HEK293 (cell line): Measurements from ENCODE around the gene PLCL1.
"Not testable (repeated sequence)": the region's sequence is repeated elsewhere in the genome, so short reads cannot be mapped to it uniquely, and the experiment has no call there.

Experiments
- CTCF ChIA-PET: fragments of 350-600 bp; formaldehyde crosslinking; extraction: SDS; loops from one replicate; lab custom pipeline; 2021; ENCODE audit warnings: antibody characterized with exemption; lab: Yijun Ruan, JAX
- POLR2A ChIA-PET: fragments of 300-600 bp; formaldehyde crosslinking; extraction: SDS; loops from one replicate; lab custom pipeline; 2020; ENCODE audit warnings: antibody characterized with exemption, inconsistent platforms; lab: Yijun Ruan, JAX
- H3K27ac ChIP-seq: fragments of 200-500 bp; sonication (Bioruptor generic); 2 replicates; pipeline ENCODE4 v1.5.1; 2014; ENCODE audit warnings: low read depth, low read length, control low read depth, inconsistent platforms; ENCODE audit errors: extremely low read depth
- H3K36me3 ChIP-seq, 2 experiments: fragments of 200-500 bp in 1 of 2; sonication (Bioruptor generic) in 1 of 2; 1 replicate in 1 of 2; 2 replicates in 1 of 2; pipeline ENCODE4 v1.5.1; 2014 to 2017; ENCODE audit warnings: inconsistent platforms in 2 of 2, low read length in 2 of 2; ENCODE audit not compliant: control insufficient read depth in 2 of 2, insufficient read depth in 1 of 2
- H3K4me1 ChIP-seq: fragments of 200-500 bp; sonication (Bioruptor generic); 2 replicates; pipeline ENCODE4 v1.5.1; 2014; ENCODE audit warnings: mild to moderate bottlenecking, low read length, inconsistent platforms; ENCODE audit not compliant: control insufficient read depth, insufficient read depth
- H3K4me3 ChIP-seq: 2 replicates; pipeline ENCODE4 v1.5.1; 2011; ENCODE audit warnings: low read depth, mild to moderate bottlenecking, control low read depth, low read length, moderate library complexity
- H3K9me3 ChIP-seq: fragments of 200-500 bp; sonication (Bioruptor generic); 2 replicates; pipeline ENCODE4 v1.5.1; 2014; ENCODE audit warnings: low read depth, low read length, inconsistent platforms; ENCODE audit not compliant: control insufficient read depth, insufficient read depth
- BCL11A ChIP-seq: fragments of 450-650 bp; formaldehyde crosslinking; IDR thresholded peaks from 2 replicates; pipeline ENCODE4 v1.5.1; 2016; ENCODE audit warnings: low read depth, missing biosample characterization, missing genetic modification characterization
- BCL6B ChIP-seq: fragments of 450-650 bp; formaldehyde crosslinking; IDR thresholded peaks from 2 replicates; pipeline ENCODE4 v1.5.1; 2017; ENCODE audit warnings: missing biosample characterization, missing genetic modification characterization
- HOXC10 ChIP-seq: sonication (generic); formaldehyde crosslinking; IDR thresholded peaks from 2 replicates; pipeline ENCODE4 v1.8.1; 2023; ENCODE audit warnings: mild to moderate bottlenecking, missing genetic modification reagents
- KLF10 ChIP-seq: fragments of 450-650 bp; IDR thresholded peaks from 2 replicates; pipeline ENCODE4 v1.5.1; 2018; ENCODE audit warnings: missing biosample characterization, mild to moderate bottlenecking, missing genetic modification characterization
- KLF8 ChIP-seq: fragments of 450-650 bp; formaldehyde crosslinking; IDR thresholded peaks from 2 replicates; pipeline ENCODE4 v1.5.1; 2016; ENCODE audit warnings: missing biosample characterization, missing genetic modification characterization
- KLF9 ChIP-seq: fragments of 450-650 bp; formaldehyde crosslinking; IDR thresholded peaks from 2 replicates; pipeline ENCODE4 v1.5.1; 2016; ENCODE audit warnings: missing biosample characterization, missing genetic modification characterization, low read depth
- OVOL3 ChIP-seq: fragments of 450-650 bp; formaldehyde crosslinking; IDR thresholded peaks from 2 replicates; pipeline ENCODE4 v1.5.1; 2016; ENCODE audit warnings: missing biosample characterization, missing genetic modification characterization
- RBAK ChIP-seq: fragments of 450-650 bp; formaldehyde crosslinking; IDR thresholded peaks from 2 replicates; pipeline ENCODE4 v1.5.1; 2016; ENCODE audit warnings: missing biosample characterization, missing genetic modification characterization
- SETDB1 ChIP-seq: IDR thresholded peaks from one replicate; pipeline ENCODE4 v1.6.1; 2017; ENCODE audit warnings: mild to moderate bottlenecking, low read length, moderate library complexity, mixed read lengths; ENCODE audit not compliant: insufficient read length
- ZBTB1 ChIP-seq: fragments of 450-650 bp; formaldehyde crosslinking; IDR thresholded peaks from 2 replicates; pipeline ENCODE4 v1.5.1; 2016; ENCODE audit warnings: missing biosample characterization, missing genetic modification characterization
- ZIC2 ChIP-seq: fragments of 450-650 bp; formaldehyde crosslinking; IDR thresholded peaks from 2 replicates; pipeline ENCODE4 v1.5.1; 2016; ENCODE audit warnings: missing biosample characterization, missing genetic modification characterization
- ZNF10 ChIP-seq: fragments of 450-650 bp; formaldehyde crosslinking; IDR thresholded peaks from 2 replicates; pipeline ENCODE4 v1.5.1; 2017; ENCODE audit warnings: missing biosample characterization, missing genetic modification characterization
- ZNF121 ChIP-seq: fragments of 450-650 bp; formaldehyde crosslinking; IDR thresholded peaks from 2 replicates; pipeline ENCODE4 v1.5.1; 2016; ENCODE audit warnings: missing biosample characterization, missing genetic modification characterization
- ZNF148 ChIP-seq: fragments of 450-650 bp; formaldehyde crosslinking; IDR thresholded peaks from 2 replicates; pipeline ENCODE4 v1.5.0; 2017; ENCODE audit warnings: missing biosample characterization, missing genetic modification characterization, borderline replicate concordance
- ZNF266 ChIP-seq: fragments of 450-650 bp; formaldehyde crosslinking; IDR thresholded peaks from 2 replicates; pipeline ENCODE4 v1.5.1; 2016; ENCODE audit warnings: missing biosample characterization, missing genetic modification characterization, low read depth
- ZNF335 ChIP-seq: fragments of 450-650 bp; formaldehyde crosslinking; conservative IDR thresholded peaks from 2 replicates; pipeline ENCODE4 v1.5.1; 2016; ENCODE audit warnings: missing biosample characterization, missing genetic modification characterization
- ZNF391 ChIP-seq: fragments of 450-650 bp; formaldehyde crosslinking; IDR thresholded peaks from 2 replicates; pipeline ENCODE4 v1.5.1; 2016; ENCODE audit warnings: low read depth, missing biosample characterization, missing genetic modification characterization, borderline replicate concordance
- ZNF398 ChIP-seq: fragments of 450-650 bp; formaldehyde crosslinking; IDR thresholded peaks from 2 replicates; pipeline ENCODE4 v1.5.1; 2017; ENCODE audit warnings: missing biosample characterization, missing genetic modification characterization
- ZNF513 ChIP-seq: fragments of 450-650 bp; IDR thresholded peaks from 2 replicates; pipeline ENCODE4 v1.5.1; 2018; ENCODE audit warnings: missing biosample characterization, missing genetic modification characterization
- ZNF544 ChIP-seq: fragments of 450-650 bp; formaldehyde crosslinking; IDR thresholded peaks from 2 replicates; pipeline ENCODE4 v1.5.0; 2017; ENCODE audit warnings: missing biosample characterization, missing genetic modification characterization
- ZNF548 ChIP-seq: fragments of 450-650 bp; formaldehyde crosslinking; IDR thresholded peaks from 2 replicates; pipeline ENCODE4 v1.5.1; 2016; ENCODE audit warnings: missing biosample characterization, missing genetic modification characterization
- ZNF549 ChIP-seq: fragments of 450-650 bp; IDR thresholded peaks from 2 replicates; pipeline ENCODE4 v1.5.1; 2018; ENCODE audit warnings: missing biosample characterization, missing genetic modification characterization, mild to moderate bottlenecking, inconsistent platforms, moderate library complexity
- ZNF645 ChIP-seq: fragments of 450-650 bp; formaldehyde crosslinking; IDR thresholded peaks from 2 replicates; pipeline ENCODE4; 2016; ENCODE audit warnings: missing biosample characterization, missing genetic modification characterization
- ZNF76 ChIP-seq: fragments of 450-650 bp; formaldehyde crosslinking; IDR thresholded peaks from 2 replicates; pipeline ENCODE4; 2016; ENCODE audit warnings: low read depth, missing biosample characterization, missing genetic modification characterization, borderline replicate concordance
- ZXDB ChIP-seq: fragments of 450-650 bp; formaldehyde crosslinking; IDR thresholded peaks from 2 replicates; pipeline ENCODE4 v1.5.1; 2016; ENCODE audit warnings: missing biosample characterization, missing genetic modification characterization

Gene PLCL1

GRCh38 chr2:198187841-198188240, 383.4 kb downstream of the PLCL1 start (continued):
- TF ChIP-seq KLF9 (tag by site-specific recombination), result no peak
- TF ChIP-seq ZXDB (tag by site-specific recombination), result no peak
- TF ChIP-seq SETDB1, result no peak

- no peak overlapping the region for H3K4me3 ChIP-seq
Observed at GRCh38 chr2:198188982-198189381, 384.6 kb downstream of the PLCL1 start.

GRCh38 chr2:198191651-198192050, 387.3 kb downstream of the PLCL1 start:
- no peaks in the 10 kb centered on the region for H3K4me1 ChIP-seq
- TF ChIP-seq KLF8 (tag by site-specific recombination), result no peak
- no peak for TF ChIP-seq ZNF335 (tag by site-specific recombination)
- no peak for TF ChIP-seq ZNF398 (tag by site-specific recombination)
- TF ChIP-seq ZNF266 (tag by site-specific recombination), result no peak
- no peak for TF ChIP-seq ZNF549 (tag by site-specific recombination)
- TF ChIP-seq ZBTB1 (tag by site-specific recombination), result no peak
- TF ChIP-seq BCL6B (tag by site-specific recombination), result no peak
- no peak for TF ChIP-seq ZNF513
- no peak for TF ChIP-seq ZNF76
- TF ChIP-seq, all 188 proteins: peak for 0
- no peaks in the 10 kb centered on the region for H3K9me3 ChIP-seq
- ChIA-PET POLR2A (no interaction called here), CTCF (no interaction called here)
- H3K4me3 ChIP-seq, result no peak overlapping the region
- H3K27ac ChIP-seq, result no peak overlapping the region
- no peaks in the 10 kb centered on the region for H3K36me3 ChIP-seq

More at GRCh38 chr2:198188982-198189381, 384.6 kb downstream of the PLCL1 start:
- ChIA-PET CTCF (no interaction called here), POLR2A (no interaction called here)
- no peak for TF ChIP-seq ZNF645
- no peak for TF ChIP-seq KLF10 (tag by site-specific recombination)
- TF ChIP-seq ZNF391 (tag by site-specific recombination), result no peak
- TF ChIP-seq ZNF121, result no peak
- no peak for TF ChIP-seq ZIC2 (tag by site-specific recombination)
- no peak for TF ChIP-seq ZNF544 (tag by site-specific recombination)
- no peak for TF ChIP-seq ZNF10 (tag by site-specific recombination)
- TF ChIP-seq BCL11A, result no peak
- TF ChIP-seq ZNF548 (tag by site-specific recombination), result no peak
- no peak for TF ChIP-seq ZNF148
- TF ChIP-seq RBAK (tag by site-specific recombination), result no peak
- no peak for TF ChIP-seq HOXC10 (CRISPR knock-in tag)
- no peak for TF ChIP-seq OVOL3 (tag by site-specific recombination)
- Histone ChIP-seq H3K4me1 (peaks cover 3% of the 10 kb centered on the region; the same call in 1 of the 2 replicates), H3K27ac (no peak overlapping the region), H3K9me3 (no peaks in the 10 kb centered on the region), H3K36me3 (no peaks in the 10 kb centered on the region)

GRCh38 chr2:198196556-198196955, 392.2 kb downstream of the PLCL1 start:
- H3K36me3 ChIP-seq, CTCF ChIA-PET, POLR2A ChIA-PET: not testable (repeated sequence)

More at GRCh38 chr2:198196556-198196955, 392.2 kb downstream of the PLCL1 start:
- H3K4me1 ChIP-seq, H3K9me3 ChIP-seq, H3K27ac ChIP-seq, H3K4me3 ChIP-seq: not testable (repeated sequence)
